ENCODE data around the gene ZNF326. TPM values are rescaled to one million over a fixed set of nuclear protein-coding genes. Genes with fewer than 3 reads are reported as not detected.

The ZNF326 gene
- total and polyA plus RNA-seq, 3 donors from 2014 or later, result 9.5 to 30.2 (median 28.6) TPM

DNA sequence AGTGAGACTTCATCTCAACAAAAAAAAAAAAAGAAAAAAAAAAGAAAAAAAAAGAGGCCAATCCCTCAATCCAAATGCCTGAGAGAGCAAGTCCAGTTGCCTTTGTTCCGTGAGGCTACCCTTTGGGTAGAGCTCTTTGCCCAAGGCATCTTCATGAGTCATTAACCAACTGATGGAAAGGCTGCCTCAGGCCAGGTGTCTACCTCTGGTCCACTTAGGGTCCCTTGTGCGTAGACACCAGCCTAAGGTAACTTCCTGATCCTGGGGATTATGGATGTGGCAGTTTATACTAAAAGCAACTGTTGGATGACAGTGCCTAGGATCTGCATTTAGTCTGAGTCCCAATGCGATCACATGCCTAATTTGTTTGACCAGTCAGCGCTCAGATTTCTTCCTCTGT lies 20.7 kb upstream of the ZNF326 start:
- DNase-seq, result no peak
- H3K27me3 ChIP-seq, result no peaks in the 10 kb centered on the region
- 86 to 95% methylated on average over 4 of the region's 4 CpGs for WGBS, 2 donors
- H3K4me1 ChIP-seq, result peaks cover 3% of the 10 kb centered on the region
- no peak overlapping the region for H3K4me3 ChIP-seq
- no peak overlapping the region for H3K27ac ChIP-seq
- no peaks in the 10 kb centered on the region for H3K36me3 ChIP-seq (ENCODE audit: low read depth, missing control alignments)
- intact Hi-C loops (cut with DNase I; ENCODE audit: low total_unique reads), result no loop called here
- TF ChIP-seq, protein P1, sequence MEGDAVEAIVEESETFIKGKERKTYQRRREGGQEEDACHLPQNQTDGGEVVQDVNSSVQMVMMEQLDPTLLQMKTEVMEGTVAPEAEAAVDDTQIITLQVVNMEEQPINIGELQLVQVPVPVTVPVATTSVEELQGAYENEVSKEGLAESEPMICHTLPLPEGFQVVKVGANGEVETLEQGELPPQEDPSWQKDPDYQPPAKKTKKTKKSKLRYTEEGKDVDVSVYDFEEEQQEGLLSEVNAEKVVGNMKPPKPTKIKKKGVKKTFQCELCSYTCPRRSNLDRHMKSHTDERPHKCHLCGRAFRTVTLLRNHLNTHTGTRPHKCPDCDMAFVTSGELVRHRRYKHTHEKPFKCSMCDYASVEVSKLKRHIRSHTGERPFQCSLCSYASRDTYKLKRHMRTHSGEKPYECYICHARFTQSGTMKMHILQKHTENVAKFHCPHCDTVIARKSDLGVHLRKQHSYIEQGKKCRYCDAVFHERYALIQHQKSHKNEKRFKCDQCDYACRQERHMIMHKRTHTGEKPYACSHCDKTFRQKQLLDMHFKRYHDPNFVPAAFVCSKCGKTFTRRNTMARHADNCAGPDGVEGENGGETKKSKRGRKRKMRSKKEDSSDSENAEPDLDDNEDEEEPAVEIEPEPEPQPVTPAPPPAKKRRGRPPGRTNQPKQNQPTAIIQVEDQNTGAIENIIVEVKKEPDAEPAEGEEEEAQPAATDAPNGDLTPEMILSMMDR (IDR thresholded peaks at IDR 0.05), result no peak
- TF ChIP-seq POLR2A (IDR thresholded peaks at IDR 0.05), result no peak
- H3K9me3 ChIP-seq, result no peaks in the 10 kb centered on the region

- DNase-seq, result no peak
- 53 to 55% methylated on average over 4 of the region's 4 CpGs for WGBS, 2 donors
- Histone ChIP-seq H3K36me3 (ENCODE audit: low read depth, missing control alignments) (no peaks in the 10 kb centered on the region), H3K9me3 (no peaks in the 10 kb centered on the region), H3K4me1 (peaks cover 3% of the 10 kb centered on the region), H3K4me3 (no peak overlapping the region), H3K27ac (no peak overlapping the region), H3K27me3 (no peaks in the 10 kb centered on the region)
- intact Hi-C loops (cut with DNase I; ENCODE audit: low total_unique reads), result no loop called here
- TF ChIP-seq, protein P1 (IDR thresholded peaks at IDR 0.05), result no peak
- TF ChIP-seq POLR2A (IDR thresholded peaks at IDR 0.05), result no peak
Measured at GRCh38 chr1:89974696-89975470, 20.0 kb upstream of the ZNF326 start.

GRCh38 chr1:89975540-89976125 lies 19.3 kb upstream of the ZNF326 start:
- no peak overlapping the region for H3K4me3 ChIP-seq
- peaks cover 3% of the 10 kb centered on the region for H3K4me1 ChIP-seq
- H3K27me3 ChIP-seq, result no peaks in the 10 kb centered on the region
- no peak for DNase-seq
- intact Hi-C loops (cut with DNase I; ENCODE audit: low total_unique reads), result no loop called here
- 52 to 57% methylated on average over 4 of the region's 4 CpGs for WGBS, 2 donors
- TF ChIP-seq, protein P1 (IDR thresholded peaks at IDR 0.05), result no peak
- no peak for TF ChIP-seq POLR2A (IDR thresholded peaks at IDR 0.05)
- H3K27ac ChIP-seq, result no peak overlapping the region
- H3K36me3 ChIP-seq (ENCODE audit: low read depth, missing control alignments), result no peaks in the 10 kb centered on the region
- H3K9me3 ChIP-seq, result no peaks in the 10 kb centered on the region

DNA sequence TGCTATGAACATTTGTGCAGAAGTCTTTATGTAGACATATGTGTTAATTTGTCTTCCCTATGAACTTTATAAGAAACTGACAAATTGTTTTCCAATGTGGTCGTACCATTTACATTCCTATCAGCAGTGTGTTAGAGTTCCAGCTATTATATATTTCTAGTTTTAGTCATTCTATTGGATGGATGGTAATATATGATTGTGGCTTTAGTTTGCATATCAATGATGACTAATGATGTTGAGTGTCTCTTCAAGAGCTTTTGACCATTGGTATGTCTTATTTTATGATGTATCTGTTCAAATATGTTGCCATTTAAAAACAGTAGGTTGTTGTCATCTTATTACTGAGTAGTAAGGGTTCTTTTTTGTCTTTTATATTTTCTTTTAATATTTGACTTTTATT lies 16.2 kb upstream of the ZNF326 start:
- no peak for DNase-seq
- intact Hi-C loops (cut with DNase I; ENCODE audit: low total_unique reads), result no loop called here
- Histone ChIP-seq H3K4me3 (no peak overlapping the region), H3K9me3 (no peaks in the 10 kb centered on the region), H3K27me3 (no peaks in the 10 kb centered on the region), H3K4me1 (peaks cover 3% of the 10 kb centered on the region), H3K27ac (no peak overlapping the region), H3K36me3 (ENCODE audit: low read depth, missing control alignments) (no peaks in the 10 kb centered on the region)
- TF ChIP-seq, protein P1 (IDR thresholded peaks at IDR 0.05), result no peak
- TF ChIP-seq POLR2A (IDR thresholded peaks at IDR 0.05), result no peak
- 84 to 95% methylated on average over 1 of the region's 1 CpG for WGBS, 2 donors
